ENCODE results near the gene SUPT6H. TPM values are rescaled to one million over a fixed set of nuclear protein-coding genes. Genes with fewer than 3 reads are reported as not detected.
A peak's percentile ranks its signal among the peaks of the same experiment; 100 is the strongest.

SUPT6H gene
- total RNA-seq, 1 experiment from 2014 or later = 61.3 TPM

DNA sequence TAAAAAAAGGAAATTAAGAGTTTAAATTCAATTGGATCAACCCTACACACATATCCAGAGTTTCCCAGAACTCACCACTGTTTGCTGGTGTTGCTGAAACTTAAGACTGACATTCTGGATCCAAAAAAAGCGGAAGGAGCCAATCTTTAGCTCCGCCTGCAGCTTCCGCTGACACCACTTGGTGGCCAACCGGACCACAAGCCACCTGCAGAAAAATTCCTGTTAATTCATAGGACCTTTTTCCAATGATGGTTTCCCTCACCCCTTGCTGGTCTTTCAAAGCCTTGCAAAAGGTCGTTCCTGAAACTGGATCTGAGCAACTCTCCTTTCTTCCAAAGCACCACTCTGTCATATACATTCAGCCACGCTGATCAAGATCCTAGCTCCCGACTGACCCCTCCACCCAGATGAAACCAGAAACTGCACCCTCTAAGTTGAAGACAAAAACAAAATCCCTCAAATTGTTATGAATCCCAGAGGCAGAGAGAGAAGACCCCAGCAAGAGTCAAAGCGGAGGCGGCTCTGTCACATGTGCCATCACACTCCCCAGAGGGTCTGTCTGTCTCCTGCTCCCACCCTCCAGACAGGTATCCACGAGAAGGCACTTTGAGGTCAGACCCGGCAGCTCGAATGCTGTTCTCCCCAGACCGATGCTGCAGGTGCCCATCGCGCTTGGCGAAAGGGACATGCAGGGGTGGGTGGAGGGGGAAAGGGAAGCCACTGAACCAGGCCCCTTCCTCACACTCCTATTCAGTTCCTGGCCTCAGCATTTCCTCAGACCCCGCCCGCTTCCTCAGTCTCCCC, 17.8 kb upstream of the SUPT6H start:
- ChIA-PET POLR2A (interaction anchor here (0.7 to 2.4 kb wide), 8 partner anchors 13 to 83 kb away, joined by 3 to 12 read pairs (median 4); partner anchors contain the start of genes ALDOC, NEK8, PROCA1 and RPL23A), CTCF (interaction anchor here (0.6 to 3.0 kb wide), 23 partner anchors 9 to 307 kb away, joined by 3 to 38 read pairs (median 5); partner anchors contain the start of genes ALDOC, PHF12, PIGS and PROCA1)
- Mint-ChIP-seq H3K9me3 (no peaks in the 10 kb centered on the region), H3K27ac (peak overlapping the region; percentile 96), H3K4me3 (peak overlapping the region; percentile 93), H3K27me3 (ENCODE audit: low read depth) (no peaks in the 10 kb centered on the region), H3K36me3 (peaks cover 49% of the 10 kb centered on the region), H3K4me1 (peaks cover 24% of the 10 kb centered on the region)
- TF ChIP-seq, protein P1, sequence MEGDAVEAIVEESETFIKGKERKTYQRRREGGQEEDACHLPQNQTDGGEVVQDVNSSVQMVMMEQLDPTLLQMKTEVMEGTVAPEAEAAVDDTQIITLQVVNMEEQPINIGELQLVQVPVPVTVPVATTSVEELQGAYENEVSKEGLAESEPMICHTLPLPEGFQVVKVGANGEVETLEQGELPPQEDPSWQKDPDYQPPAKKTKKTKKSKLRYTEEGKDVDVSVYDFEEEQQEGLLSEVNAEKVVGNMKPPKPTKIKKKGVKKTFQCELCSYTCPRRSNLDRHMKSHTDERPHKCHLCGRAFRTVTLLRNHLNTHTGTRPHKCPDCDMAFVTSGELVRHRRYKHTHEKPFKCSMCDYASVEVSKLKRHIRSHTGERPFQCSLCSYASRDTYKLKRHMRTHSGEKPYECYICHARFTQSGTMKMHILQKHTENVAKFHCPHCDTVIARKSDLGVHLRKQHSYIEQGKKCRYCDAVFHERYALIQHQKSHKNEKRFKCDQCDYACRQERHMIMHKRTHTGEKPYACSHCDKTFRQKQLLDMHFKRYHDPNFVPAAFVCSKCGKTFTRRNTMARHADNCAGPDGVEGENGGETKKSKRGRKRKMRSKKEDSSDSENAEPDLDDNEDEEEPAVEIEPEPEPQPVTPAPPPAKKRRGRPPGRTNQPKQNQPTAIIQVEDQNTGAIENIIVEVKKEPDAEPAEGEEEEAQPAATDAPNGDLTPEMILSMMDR (IDR thresholded peaks at IDR 0.05) = peak; percentile 47; the same call in 1 of the 2 replicates
- no peak for TF ChIP-seq JUN (CRISPR knock-in tag; IDR thresholded peaks at IDR 0.05)
- peak; percentile 45 for DNase-seq (ENCODE audit: low spot score)
- ATAC-seq = peak; percentile 5

DNA sequence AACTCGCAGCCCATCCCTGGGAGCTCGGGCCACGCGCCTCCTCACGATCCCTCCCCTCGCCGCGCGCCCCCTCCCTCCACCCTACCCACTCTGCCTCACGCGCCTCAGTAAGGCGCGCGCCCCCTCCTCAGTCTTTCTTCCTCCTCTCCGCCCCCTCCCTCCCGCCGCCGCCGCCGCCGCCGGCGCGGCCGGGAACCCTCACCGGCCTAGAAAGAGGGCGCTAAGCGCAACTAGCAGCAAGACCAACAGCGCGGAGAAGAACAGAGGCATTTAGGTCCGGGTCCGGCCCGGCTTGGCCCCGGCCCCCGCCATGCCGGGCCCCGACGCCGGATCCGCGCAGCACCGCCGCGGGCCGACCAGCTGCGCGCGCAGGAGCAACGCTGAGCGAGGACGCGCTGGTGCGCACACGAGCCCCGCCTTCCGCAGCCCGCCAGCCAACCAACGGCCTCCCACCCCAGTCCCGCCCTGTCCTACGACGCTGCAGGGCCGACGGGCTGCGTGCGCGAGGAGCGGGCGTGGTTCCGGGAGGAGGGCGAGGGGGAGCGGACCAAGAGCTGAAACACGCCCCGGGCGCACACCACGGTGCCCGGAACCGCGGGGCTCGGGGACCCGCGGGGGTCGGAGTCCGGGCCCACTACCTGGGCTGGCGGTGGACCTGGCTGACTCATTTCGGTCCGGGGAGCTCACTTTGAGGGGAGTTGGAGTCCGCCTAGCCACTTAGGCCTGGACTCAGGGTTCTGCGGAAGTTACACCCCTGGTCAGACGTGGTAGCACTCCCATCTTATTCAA, 17.0 kb upstream of the SUPT6H start, which contains the start of gene BLTP2:
BLTP2 (minus strand) TSS at position 372 of the 789 bp plus-strand sequence; CDS start at position 270, 102 bp downstream.
- DNase-seq (ENCODE audit: low spot score) = peak; percentile 95
- Mint-ChIP-seq H3K36me3 (peaks cover 43% of the 10 kb centered on the region), H3K27ac (peak within 1 kb of the TSS; percentile 96), H3K4me1 (peaks cover 24% of the 10 kb centered on the region), H3K4me3 (peak within 1 kb of the TSS; percentile 93), H3K27me3 (ENCODE audit: low read depth) (no peaks in the 10 kb centered on the region), H3K9me3 (no peaks in the 10 kb centered on the region)
- CTCF ChIA-PET = interaction anchor here (0.7 to 3.0 kb wide), 22 partner anchors 10 to 472 kb away, joined by 3 to 38 read pairs (median 5); partner anchors contain the start of genes ALDOC, IFT20, PHF12 and PIGS
- POLR2A ChIA-PET = interaction anchor here (0.5 to 2.4 kb wide), 10 partner anchors 14 to 105 kb away, joined by 3 to 12 read pairs (median 4); partner anchors contain the start of genes ALDOC, NEK8, PROCA1 and SDF2
- ATAC-seq = peak; percentile 98
- TF ChIP-seq ZNF232 (CRISPR knock-in tag; IDR thresholded peaks at IDR 0.05) (no peak), NR3C1 (CRISPR knock-in tag; conservative IDR thresholded peaks at IDR 0.05; ENCODE audit: low read depth) (no peak), TEAD1 (CRISPR knock-in tag; IDR thresholded peaks at IDR 0.05) (peak; percentile 53; the same call in 1 of the 2 replicates), NFYB (CRISPR knock-in tag; conservative IDR thresholded peaks at IDR 0.05; ENCODE audit: low read depth) (peak; percentile 78), TP53 (CRISPR knock-in tag; IDR thresholded peaks at IDR 0.05) (no peak), ETV6 (CRISPR knock-in tag; IDR thresholded peaks at IDR 0.05) (peak; percentile 87), FOXJ3 (CRISPR knock-in tag; IDR thresholded peaks at IDR 0.05; ENCODE audit: borderline replicate concordance) (no peak), SMAD4 (CRISPR knock-in tag; IDR thresholded peaks at IDR 0.05) (no peak), FOXK1 (CRISPR knock-in tag; IDR thresholded peaks at IDR 0.05) (peak; percentile 70), TCF7 (CRISPR knock-in tag; IDR thresholded peaks at IDR 0.05; ENCODE audit: low read depth) (no peak)
- TF ChIP-seq, protein P2, sequence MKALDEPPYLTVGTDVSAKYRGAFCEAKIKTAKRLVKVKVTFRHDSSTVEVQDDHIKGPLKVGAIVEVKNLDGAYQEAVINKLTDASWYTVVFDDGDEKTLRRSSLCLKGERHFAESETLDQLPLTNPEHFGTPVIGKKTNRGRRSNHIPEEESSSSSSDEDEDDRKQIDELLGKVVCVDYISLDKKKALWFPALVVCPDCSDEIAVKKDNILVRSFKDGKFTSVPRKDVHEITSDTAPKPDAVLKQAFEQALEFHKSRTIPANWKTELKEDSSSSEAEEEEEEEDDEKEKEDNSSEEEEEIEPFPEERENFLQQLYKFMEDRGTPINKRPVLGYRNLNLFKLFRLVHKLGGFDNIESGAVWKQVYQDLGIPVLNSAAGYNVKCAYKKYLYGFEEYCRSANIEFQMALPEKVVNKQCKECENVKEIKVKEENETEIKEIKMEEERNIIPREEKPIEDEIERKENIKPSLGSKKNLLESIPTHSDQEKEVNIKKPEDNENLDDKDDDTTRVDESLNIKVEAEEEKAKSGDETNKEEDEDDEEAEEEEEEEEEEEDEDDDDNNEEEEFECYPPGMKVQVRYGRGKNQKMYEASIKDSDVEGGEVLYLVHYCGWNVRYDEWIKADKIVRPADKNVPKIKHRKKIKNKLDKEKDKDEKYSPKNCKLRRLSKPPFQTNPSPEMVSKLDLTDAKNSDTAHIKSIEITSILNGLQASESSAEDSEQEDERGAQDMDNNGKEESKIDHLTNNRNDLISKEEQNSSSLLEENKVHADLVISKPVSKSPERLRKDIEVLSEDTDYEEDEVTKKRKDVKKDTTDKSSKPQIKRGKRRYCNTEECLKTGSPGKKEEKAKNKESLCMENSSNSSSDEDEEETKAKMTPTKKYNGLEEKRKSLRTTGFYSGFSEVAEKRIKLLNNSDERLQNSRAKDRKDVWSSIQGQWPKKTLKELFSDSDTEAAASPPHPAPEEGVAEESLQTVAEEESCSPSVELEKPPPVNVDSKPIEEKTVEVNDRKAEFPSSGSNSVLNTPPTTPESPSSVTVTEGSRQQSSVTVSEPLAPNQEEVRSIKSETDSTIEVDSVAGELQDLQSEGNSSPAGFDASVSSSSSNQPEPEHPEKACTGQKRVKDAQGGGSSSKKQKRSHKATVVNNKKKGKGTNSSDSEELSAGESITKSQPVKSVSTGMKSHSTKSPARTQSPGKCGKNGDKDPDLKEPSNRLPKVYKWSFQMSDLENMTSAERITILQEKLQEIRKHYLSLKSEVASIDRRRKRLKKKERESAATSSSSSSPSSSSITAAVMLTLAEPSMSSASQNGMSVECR (CRISPR knock-in tag; IDR thresholded peaks at IDR 0.05; ENCODE audit: borderline replicate concordance) = peak; percentile 63; the same call in 1 of the 2 replicates
- TF ChIP-seq, protein P3, sequence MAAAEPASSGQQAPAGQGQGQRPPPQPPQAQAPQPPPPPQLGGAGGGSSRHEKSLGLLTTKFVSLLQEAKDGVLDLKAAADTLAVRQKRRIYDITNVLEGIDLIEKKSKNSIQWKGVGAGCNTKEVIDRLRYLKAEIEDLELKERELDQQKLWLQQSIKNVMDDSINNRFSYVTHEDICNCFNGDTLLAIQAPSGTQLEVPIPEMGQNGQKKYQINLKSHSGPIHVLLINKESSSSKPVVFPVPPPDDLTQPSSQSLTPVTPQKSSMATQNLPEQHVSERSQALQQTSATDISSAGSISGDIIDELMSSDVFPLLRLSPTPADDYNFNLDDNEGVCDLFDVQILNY (CRISPR knock-in tag; IDR thresholded peaks at IDR 0.05) = peak; percentile 49
- TF ChIP-seq, protein P4, sequence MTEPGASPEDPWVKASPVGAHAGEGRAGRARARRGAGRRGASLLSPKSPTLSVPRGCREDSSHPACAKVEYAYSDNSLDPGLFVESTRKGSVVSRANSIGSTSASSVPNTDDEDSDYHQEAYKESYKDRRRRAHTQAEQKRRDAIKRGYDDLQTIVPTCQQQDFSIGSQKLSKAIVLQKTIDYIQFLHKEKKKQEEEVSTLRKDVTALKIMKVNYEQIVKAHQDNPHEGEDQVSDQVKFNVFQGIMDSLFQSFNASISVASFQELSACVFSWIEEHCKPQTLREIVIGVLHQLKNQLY (CRISPR knock-in tag; IDR thresholded peaks at IDR 0.05) = 0 out of 2 replicates have a peak, but pooled peaks have one; percentile 31
- TF ChIP-seq, protein P5, sequence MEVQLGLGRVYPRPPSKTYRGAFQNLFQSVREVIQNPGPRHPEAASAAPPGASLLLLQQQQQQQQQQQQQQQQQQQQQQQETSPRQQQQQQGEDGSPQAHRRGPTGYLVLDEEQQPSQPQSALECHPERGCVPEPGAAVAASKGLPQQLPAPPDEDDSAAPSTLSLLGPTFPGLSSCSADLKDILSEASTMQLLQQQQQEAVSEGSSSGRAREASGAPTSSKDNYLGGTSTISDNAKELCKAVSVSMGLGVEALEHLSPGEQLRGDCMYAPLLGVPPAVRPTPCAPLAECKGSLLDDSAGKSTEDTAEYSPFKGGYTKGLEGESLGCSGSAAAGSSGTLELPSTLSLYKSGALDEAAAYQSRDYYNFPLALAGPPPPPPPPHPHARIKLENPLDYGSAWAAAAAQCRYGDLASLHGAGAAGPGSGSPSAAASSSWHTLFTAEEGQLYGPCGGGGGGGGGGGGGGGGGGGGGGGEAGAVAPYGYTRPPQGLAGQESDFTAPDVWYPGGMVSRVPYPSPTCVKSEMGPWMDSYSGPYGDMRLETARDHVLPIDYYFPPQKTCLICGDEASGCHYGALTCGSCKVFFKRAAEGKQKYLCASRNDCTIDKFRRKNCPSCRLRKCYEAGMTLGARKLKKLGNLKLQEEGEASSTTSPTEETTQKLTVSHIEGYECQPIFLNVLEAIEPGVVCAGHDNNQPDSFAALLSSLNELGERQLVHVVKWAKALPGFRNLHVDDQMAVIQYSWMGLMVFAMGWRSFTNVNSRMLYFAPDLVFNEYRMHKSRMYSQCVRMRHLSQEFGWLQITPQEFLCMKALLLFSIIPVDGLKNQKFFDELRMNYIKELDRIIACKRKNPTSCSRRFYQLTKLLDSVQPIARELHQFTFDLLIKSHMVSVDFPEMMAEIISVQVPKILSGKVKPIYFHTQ (CRISPR knock-in tag; IDR thresholded peaks at IDR 0.05) = no peak
- TF ChIP-seq, protein P6, sequence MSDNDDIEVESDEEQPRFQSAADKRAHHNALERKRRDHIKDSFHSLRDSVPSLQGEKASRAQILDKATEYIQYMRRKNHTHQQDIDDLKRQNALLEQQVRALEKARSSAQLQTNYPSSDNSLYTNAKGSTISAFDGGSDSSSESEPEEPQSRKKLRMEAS (CRISPR knock-in tag; IDR thresholded peaks at IDR 0.05) = peak; percentile 55
- TF ChIP-seq, protein P7, sequence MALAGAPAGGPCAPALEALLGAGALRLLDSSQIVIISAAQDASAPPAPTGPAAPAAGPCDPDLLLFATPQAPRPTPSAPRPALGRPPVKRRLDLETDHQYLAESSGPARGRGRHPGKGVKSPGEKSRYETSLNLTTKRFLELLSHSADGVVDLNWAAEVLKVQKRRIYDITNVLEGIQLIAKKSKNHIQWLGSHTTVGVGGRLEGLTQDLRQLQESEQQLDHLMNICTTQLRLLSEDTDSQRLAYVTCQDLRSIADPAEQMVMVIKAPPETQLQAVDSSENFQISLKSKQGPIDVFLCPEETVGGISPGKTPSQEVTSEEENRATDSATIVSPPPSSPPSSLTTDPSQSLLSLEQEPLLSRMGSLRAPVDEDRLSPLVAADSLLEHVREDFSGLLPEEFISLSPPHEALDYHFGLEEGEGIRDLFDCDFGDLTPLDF (CRISPR knock-in tag; IDR thresholded peaks at IDR 0.05) = peak; percentile 68; the same call in 1 of the 2 replicates
